ENCODE data around the gene SLX4.

Gene SLX4

GRCh38 chr16:3546986-3547682 lies 64.3 kb downstream of the SLX4 start:
- no peak for DNase-seq

- DNase-seq, result no peak
These were observed 68.6 kb downstream of the SLX4 start for GRCh38 chr16:3542601-3543373.

- no peak for DNase-seq
These were observed 69.8 kb downstream of the SLX4 start for GRCh38 chr16:3541527-3542155.

DNA sequence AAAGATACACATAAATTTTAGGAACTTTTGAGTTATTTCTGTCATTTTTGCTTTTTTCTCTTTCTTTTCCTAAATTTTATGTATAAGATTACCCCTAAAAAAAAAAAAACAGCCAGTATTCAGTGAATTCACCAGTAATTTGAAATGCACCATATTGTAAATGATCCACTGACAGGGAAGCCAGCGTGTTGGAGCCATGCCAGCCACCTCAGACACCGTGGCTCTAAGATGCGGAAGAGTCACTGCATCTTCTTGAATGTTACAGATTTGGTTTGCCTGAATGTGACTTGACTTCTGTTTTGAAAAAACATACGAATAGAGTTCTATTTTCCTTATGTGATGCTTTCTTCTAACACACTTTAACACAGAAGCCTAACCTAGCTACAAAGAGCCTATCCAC lies 73.2 kb downstream of the SLX4 start:
- no peak for DNase-seq

DNA sequence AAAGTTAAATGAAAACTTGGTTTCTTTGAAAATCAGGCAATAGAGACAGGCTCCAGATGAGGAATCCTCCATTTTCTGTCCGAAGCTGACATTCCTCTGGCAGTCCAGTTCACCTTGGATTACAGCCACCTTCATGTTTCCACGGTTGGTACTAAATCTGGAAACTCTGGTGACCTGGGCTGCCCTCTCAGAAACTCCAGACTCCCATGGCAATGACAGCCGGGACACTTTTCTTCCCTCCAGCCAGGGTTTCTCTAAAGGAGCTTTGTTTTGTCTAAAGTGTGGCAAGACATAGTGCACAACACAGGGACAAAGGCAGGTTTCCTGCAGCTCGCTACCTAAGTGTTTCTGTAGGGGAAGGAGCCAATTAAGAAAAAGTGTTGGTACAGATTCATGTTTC lies 74.6 kb downstream of the SLX4 start:
- DNase-seq, result no peak

DNA sequence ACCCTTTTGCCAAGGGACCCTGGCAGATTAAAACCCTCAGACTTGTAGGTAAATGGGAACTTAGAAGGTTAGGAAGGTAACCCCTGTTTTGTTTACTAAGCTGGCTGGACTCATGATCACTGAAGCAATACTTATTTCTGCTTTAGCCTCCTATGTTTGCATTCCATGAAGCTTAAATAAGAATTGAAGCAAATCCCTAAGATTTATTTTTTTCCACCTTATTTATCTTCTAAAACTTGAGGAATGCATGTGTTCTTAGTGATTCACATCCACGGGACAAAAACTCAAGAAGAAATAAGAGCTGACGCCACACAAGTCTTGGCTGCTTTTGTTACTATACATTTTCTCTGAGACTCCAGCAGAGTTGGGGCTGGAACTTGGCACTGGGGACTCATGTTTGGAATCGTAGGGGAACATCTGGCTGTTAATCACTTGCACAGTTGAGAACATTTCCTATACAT lies 75.1 kb downstream of the SLX4 start:
- DNase-seq, result peak; percentile 35

DNA sequence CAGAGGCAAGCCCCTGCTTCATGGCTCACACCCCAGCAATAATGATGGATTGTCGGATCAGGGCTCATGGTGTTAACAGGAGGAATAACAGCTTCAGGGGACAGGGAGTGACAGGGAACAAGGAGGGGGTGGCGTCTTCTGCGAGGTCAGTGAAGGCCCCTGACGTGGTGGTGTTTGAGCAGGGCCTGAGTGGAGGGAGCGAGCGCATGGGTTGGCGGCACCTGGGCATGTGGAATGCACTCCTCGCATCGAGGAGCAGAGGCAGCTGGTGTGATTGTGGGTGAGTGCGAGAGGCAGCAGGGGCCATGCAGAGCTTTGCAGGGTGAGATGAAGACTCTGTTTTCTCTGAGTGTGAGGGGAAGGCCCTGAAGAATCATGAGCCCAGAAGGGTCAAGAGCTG lies 77.3 kb downstream of the SLX4 start:
- DNase-seq, result no peak

- DNase-seq, result no peak
These were observed 78.7 kb downstream of the SLX4 start for GRCh38 chr16:3532741-3533140.

Data from amniotic stem cell (primary cell).